Thymus (tissue), 11 donors: ENCODE measurements around the gene BCL6B. TPM values are rescaled to one million over a fixed set of nuclear protein-coding genes. Genes with fewer than 3 reads are reported as not detected.

Experiments
- DNase-seq, 9 donors: peaks; one replicate each; pipeline ENCODE4 v3.0.0-alpha.2; 2013; ENCODE audit warnings: low spot score in 9 of 9, low read depth in 6 of 9, missing footprints in 1 of 9
- H3K27ac ChIP-seq, 2 donors: one replicate each; pipeline ENCODE4 v1.5.1; 2013; ENCODE audit warnings: control low read depth in 1 of 2, low read depth in 1 of 2, low read length in 1 of 2, mild to moderate bottlenecking in 1 of 2, moderate library complexity in 1 of 2
- H3K27me3 ChIP-seq, 2 donors: one replicate each; pipeline ENCODE4 v1.5.1; 2013; ENCODE audit warnings: low read length in 1 of 2; ENCODE audit not compliant: control insufficient read depth in 2 of 2, insufficient read depth in 1 of 2
- H3K36me3 ChIP-seq, 2 donors: one replicate each; pipeline ENCODE4 v1.5.1; 2013; ENCODE audit warnings: low read length in 1 of 2, mild to moderate bottlenecking in 1 of 2, moderate library complexity in 1 of 2; ENCODE audit not compliant: control insufficient read depth in 2 of 2, insufficient read depth in 2 of 2
- H3K4me1 ChIP-seq, 2 donors: one replicate each; pipeline ENCODE4 v1.5.1; 2013; ENCODE audit warnings: low read length in 2 of 2; ENCODE audit not compliant: control insufficient read depth in 2 of 2, insufficient read depth in 2 of 2
- H3K4me3 ChIP-seq, 2 donors: one replicate each; pipeline ENCODE4 v1.5.1; 2013; ENCODE audit warnings: low read length in 2 of 2, control low read depth in 1 of 2, mild to moderate bottlenecking in 1 of 2
- H3K9me3 ChIP-seq, 2 donors: one replicate each; pipeline ENCODE4 v1.5.1; 2013; ENCODE audit warnings: low read length in 1 of 2, mild to moderate bottlenecking in 1 of 2; ENCODE audit not compliant: control insufficient read depth in 2 of 2, insufficient read depth in 1 of 2
- WGBS: extraction: QIAGEN DNeasy Blood & Tissue Kit; methylation state at CpG from one replicate; pipeline ENCODE4 v1.1.7; 2013; 5-methylcytosine and 5-hydroxymethylcytosine counted together
- polyA plus RNA-seq: library from polyadenylated mRNA; stranded (reverse); fragments of 200-250 nt; gene quantifications from one replicate; pipeline ENCODE4 v1.2.3, GENCODE V29; 2013
- total RNA-seq: library from RNA; stranded (reverse); fragments of 120-200 nt; gene quantifications from one replicate; pipeline ENCODE4 v1.2.4, GENCODE V29; 2013
- donor health status: healthy.

BCL6B gene
- total and polyA plus RNA-seq, 2 donors = 2.4 to 3.4 TPM

DNA sequence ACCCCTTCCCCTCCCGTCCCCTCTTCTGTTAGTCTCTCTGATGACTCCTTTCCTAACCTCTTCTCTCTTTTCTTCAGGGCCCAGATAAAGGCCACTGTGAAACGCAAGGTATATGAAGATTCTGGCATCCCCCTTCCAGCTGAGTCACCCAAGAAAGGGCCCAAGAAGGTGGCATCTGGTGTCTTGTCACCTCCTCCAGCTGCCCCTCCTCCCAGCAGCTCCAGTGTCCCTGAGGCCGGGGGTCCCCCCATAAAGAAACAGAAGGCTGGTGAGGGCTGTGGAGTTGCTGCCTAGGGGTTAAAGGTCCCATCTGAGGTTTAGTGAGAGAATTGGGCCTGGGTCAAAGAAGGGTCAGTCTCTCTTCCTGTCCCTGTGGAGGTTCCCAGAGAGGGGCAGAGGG lies 6.4 kb upstream of the BCL6B start:
- peaks cover 26 to 62% of the 10 kb centered on the region in 2 donors for H3K4me1 ChIP-seq
- H3K27me3 ChIP-seq = peaks cover 8 to 15% of the 10 kb centered on the region in 2 donors
- DNase-seq = no peak
- 97% methylated on average over 3 of the region's 3 CpGs for WGBS
- H3K27ac ChIP-seq = no peak overlapping the region
- no peaks in the 10 kb centered on the region for H3K9me3 ChIP-seq
- H3K4me3 ChIP-seq = no peak overlapping the region
- peaks cover 5 to 13% of the 10 kb centered on the region in 2 donors for H3K36me3 ChIP-seq

DNA sequence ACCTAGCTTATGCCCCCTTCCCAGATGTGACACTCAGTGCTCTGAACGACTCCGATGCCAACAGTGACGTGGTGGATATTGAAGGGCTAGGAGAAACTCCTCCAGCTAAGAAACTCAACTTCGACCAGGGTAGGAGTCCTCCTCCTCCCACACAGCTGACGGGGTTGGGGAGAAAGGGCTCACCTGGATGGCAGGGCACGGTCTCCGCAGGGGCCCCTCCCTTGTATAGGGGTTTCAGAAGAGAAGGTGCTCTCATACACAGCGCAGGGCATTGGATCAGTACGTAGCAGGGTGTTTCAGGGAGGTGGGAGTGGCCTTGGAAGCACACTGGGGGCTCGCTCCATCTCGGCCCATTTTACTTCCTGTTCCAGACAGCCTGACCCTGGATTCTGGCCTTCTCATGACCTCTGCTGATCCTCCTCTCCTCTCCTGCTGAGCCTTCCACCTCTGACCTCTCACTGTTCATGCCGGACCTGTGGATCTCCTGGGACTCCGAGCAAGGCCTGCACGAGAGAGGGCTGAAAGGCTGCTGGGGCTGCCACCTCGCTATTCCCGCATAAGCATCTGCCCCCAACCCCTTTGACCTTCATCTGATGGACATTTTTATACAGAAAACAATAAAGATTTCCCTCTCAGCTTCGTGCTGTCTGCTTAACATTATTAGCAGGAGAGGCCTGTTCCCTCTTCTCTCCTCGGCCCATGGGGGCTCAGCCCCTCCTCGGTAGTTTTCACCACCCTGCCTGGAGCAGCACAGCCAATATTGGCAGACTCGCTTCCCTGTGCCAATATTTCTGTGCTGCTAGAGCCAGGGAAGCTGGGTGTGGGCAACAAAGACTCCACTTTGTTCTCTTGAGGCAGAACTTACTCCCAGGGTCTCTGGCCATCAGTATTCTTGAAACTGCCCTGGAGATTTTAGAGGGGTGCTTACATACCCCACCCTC lies 5.7 kb upstream of the BCL6B start:
- peaks cover 5 to 13% of the 10 kb centered on the region in 2 donors for H3K36me3 ChIP-seq
- H3K4me1 ChIP-seq = peaks cover 27 to 65% of the 10 kb centered on the region in 2 donors
- no peak overlapping the region for H3K4me3 ChIP-seq
- DNase-seq = no peak
- peaks cover 0 to 4% of the 10 kb centered on the region in 2 donors for H3K9me3 ChIP-seq
- no peak overlapping the region for H3K27ac ChIP-seq
- 96% methylated on average over 20 of the region's 20 CpGs for WGBS
- peaks cover 13 to 23% of the 10 kb centered on the region in 2 donors for H3K27me3 ChIP-seq

DNA sequence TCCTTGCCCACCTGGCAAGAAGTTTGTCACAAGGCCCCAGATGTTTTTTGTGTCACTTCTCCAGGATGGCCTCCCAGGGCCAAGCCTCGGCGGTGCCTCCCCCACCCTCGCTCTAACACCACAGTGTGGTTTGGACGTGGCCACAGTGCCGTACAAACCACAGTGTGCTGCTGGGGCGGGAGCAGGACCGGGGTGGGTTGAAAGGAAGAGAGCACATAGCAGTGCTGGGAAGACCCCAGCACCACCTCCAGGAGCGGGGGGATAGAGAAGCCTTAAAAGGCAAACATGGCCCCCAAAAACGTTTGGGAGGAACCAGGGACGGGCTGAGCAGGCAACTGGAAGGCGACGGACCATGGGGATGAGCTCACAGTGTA lies 5.0 kb upstream of the BCL6B start:
- Histone ChIP-seq H3K4me3 (no peak overlapping the region), H3K36me3 (peaks cover 5 to 13% of the 10 kb centered on the region in 2 donors), H3K9me3 (peaks cover 0 to 4% of the 10 kb centered on the region in 2 donors), H3K4me1 (peaks cover 28 to 71% of the 10 kb centered on the region in 2 donors), H3K27me3 (peaks cover 20 to 29% of the 10 kb centered on the region in 2 donors), H3K27ac (peak overlapping the region in 1 of 2 donors; percentile 46)
- DNase-seq = no peak
- WGBS = 41% methylated on average over 12 of the region's 12 CpGs

DNA sequence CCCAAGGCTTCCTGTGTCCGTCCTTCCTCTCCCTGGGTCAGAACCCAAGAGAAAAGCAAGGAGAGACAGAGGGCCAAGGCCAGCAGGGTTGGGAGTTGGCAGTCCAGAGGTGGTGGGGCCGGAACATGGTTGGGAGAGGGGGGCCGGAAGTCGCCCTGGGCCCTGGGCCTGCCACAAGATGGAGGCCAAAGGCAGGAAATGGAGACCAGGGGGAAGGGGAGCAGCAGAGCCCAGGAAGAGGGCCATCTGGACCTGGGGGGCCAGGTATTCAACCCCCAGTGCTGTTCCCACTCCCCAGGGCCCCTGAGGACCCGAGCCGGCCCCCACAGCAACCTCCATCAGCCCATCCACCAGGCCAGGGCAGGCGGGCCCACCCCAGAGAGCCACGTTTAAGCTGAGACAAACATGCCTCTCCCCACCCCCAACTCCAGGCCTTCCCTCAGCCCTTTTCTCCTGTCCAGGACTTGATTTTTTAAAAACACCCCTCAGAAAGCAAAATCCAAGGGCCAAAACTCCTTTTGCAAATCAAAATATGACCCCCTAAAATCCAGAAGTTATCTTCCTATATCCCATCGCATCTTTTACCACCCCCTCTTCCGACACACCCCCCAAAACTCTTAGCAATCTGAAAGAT lies 4.4 kb upstream of the BCL6B start:
- peak overlapping the region in 1 of 2 donors; percentile 46 for H3K27ac ChIP-seq
- WGBS = 94% methylated on average over 10 of the region's 10 CpGs
- H3K4me3 ChIP-seq = no peak overlapping the region
- peaks cover 25 to 72% of the 10 kb centered on the region in 2 donors for H3K4me1 ChIP-seq
- H3K9me3 ChIP-seq = peaks cover 0 to 4% of the 10 kb centered on the region in 2 donors
- peaks cover 5 to 13% of the 10 kb centered on the region in 2 donors for H3K36me3 ChIP-seq
- peaks cover 26 to 35% of the 10 kb centered on the region in 2 donors for H3K27me3 ChIP-seq
- no peak for DNase-seq

DNA sequence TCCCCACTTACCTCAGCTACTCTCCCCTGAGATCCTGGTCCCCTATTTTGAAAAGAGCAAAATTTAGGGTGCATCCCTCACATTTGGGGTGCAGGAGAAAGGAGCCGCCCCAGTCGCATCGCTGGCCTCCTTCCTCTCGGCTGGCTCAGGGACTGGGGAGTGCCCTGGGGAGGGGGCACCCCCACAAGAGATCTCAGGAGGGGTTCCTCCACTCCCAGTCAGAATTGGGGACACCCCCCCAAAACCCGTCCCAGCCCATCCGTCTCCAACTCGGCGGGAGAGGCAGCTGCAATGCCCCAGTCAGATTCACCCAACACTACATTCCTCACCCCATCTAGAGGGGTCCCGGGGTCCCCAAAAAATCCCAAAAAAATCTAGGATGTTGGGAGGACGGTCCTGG lies 3.5 kb upstream of the BCL6B start:
- WGBS = 90% methylated on average over 10 of the region's 10 CpGs
- H3K27me3 ChIP-seq = peaks cover 30 to 45% of the 10 kb centered on the region in 2 donors
- H3K4me3 ChIP-seq = no peak overlapping the region
- H3K9me3 ChIP-seq = peaks cover 0 to 10% of the 10 kb centered on the region in 2 donors
- peaks cover 18 to 72% of the 10 kb centered on the region in 2 donors for H3K4me1 ChIP-seq
- peak overlapping the region in 1 of 2 donors; percentile 47 for H3K27ac ChIP-seq
- H3K36me3 ChIP-seq = peaks cover 5 to 13% of the 10 kb centered on the region in 2 donors
- DNase-seq = no peak

DNA sequence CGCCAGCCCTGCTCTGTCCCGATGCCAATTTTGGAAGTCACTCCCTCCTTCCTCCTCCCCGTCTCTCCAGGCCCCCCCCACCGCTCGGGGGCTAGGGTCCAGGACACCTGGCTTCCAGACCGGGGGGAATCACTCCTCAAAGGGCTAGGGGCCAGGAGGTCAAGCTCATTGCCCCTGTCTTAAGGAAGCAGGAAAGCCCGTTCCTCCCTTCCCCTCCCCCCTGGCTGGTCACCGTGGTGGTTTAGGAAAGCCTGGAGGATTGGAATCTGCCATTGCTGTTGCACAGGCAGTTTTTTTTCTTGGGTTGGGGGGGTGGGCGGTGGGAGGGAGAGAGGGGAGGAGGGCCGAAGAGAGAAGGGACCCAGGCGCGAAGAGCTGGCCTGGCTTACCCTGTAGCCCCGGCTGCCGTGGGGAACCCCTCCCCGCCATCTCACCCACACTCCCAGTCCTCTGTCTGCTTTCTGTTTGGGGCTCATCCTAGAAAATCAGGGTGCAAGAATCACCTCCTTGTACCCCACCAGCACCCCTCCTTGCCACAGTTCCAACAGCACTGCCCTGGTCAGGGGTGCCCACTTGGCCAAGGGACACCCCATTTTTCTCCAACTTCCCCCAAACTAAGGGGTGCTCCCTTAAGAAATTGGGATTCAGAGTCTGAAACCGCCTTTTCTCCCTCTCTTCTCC lies 2.9 kb upstream of the BCL6B start:
- no peak for DNase-seq
- H3K36me3 ChIP-seq = peaks cover 5 to 13% of the 10 kb centered on the region in 2 donors
- peaks cover 30 to 47% of the 10 kb centered on the region in 2 donors for H3K27me3 ChIP-seq
- peaks cover 18 to 72% of the 10 kb centered on the region in 2 donors for H3K4me1 ChIP-seq
- no peak overlapping the region for H3K4me3 ChIP-seq
- H3K27ac ChIP-seq = no peak overlapping the region
- 56% methylated on average over 16 of the region's 16 CpGs for WGBS
- peaks cover 0 to 11% of the 10 kb centered on the region in 2 donors for H3K9me3 ChIP-seq

DNA sequence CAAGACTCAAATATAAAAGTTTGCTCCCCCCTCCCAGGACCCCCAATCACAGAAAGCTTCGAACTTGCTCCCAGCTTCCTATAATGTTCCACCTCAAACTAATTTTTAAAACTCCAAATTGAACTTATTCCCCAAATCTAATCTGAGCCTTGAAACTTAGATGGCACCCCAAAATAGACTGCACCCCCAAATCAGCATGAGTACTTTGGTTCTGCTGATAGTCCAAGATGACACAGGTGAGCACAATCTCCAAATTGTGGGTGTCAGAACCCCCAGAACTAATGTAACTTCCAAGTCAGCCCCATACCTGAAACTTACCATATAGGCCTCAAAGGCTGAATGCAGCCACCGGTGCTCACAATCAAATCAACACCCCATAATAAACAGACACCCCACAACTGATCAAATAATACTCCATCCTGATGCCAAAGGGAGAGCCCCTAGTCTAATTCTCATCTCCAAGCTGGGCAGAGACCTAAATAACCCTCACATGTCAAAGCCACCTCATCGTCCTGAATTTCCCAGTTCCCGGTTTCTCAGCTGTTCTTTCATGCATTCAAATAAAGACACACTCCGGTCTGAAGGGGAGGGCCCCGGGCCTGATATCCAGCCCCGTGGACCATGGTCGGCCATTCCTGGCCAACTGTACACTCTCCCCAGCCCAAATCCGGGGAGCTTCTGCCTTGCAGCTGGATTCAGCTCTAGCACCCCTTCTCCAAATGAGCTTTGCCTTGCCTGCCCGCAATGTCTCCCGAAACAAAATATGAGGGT lies 1.8 kb upstream of the BCL6B start:
- 85% methylated on average over 11 of the region's 11 CpGs for WGBS
- Histone ChIP-seq H3K4me3 (no peak overlapping the region), H3K27me3 (peaks cover 30 to 47% of the 10 kb centered on the region in 2 donors), H3K9me3 (peaks cover 0 to 11% of the 10 kb centered on the region in 2 donors), H3K36me3 (peaks cover 5 to 13% of the 10 kb centered on the region in 2 donors), H3K27ac (no peak overlapping the region), H3K4me1 (peaks cover 9 to 62% of the 10 kb centered on the region in 2 donors)
- no peak for DNase-seq

DNA sequence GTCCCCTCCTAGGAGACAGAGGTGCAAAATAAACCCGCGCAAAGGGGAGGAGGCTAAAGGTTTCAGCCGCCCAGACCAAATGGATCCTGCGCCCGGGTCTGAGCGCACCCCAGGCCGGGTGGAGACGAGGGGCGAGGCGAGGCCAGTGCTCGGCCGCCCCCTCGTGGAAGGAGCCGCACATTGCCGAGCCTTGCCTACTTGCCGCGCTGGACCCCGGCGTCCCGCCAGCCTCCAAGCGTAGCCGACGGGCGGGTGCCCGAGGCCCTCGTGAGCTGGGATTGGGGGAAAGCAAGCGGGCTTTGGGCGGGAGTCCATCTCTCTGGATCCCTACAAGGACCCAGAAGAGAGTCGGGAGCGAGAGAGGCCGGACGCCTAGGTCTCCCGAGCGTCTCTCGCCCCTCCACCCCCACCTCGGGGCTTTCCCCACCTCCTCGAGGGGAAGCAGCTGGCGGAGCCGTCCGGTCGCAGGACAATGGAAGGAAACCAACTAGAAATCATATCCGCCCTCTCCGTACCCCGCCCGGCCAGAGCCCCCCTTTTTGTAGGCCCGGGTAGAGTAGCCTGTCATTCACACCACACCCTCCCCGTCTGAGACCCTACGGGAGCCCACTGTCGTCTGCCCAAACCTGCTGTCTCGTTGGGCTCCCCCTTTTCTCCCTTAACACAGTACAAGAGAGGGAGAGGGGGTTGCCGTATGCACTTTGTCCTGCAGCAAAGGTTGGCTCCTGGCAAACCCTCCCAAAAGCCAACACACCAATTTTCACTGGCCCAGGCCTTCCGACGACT lies 664 bp upstream of the BCL6B start:
- Histone ChIP-seq H3K4me3 (peak overlapping the region in 1 of 2 donors; percentile 35), H3K4me1 (peaks cover 6 to 51% of the 10 kb centered on the region in 2 donors), H3K27me3 (peaks cover 30 to 47% of the 10 kb centered on the region in 2 donors), H3K36me3 (peaks cover under 1 to 4% of the 10 kb centered on the region in 2 donors), H3K27ac (peak overlapping the region; percentile 49 to 51), H3K9me3 (peaks cover 0 to 11% of the 10 kb centered on the region in 2 donors)
- peak in 5 of 9 donors; percentile 52 to 80 (median 72) for DNase-seq
- WGBS = 3% methylated on average over 53 of the region's 53 CpGs
